ACC112 (cell line): Measurements from ENCODE around the gene CLN6.

Experiments used
- H2AFZ ChIP-seq: fragments of 200-600 bp; sonication (generic); one replicate; pipeline ENCODE4 v1.6.0; 2017; ENCODE audit warnings: antibody characterized with exemption, low read length; ENCODE audit not compliant: unreplicated experiment
- H3K27ac ChIP-seq: fragments of 200-600 bp; sonication (generic); 2 replicates; pipeline ENCODE4 v1.5.1; 2014; ENCODE audit warnings: low read depth, mild to moderate bottlenecking, antibody characterized with exemption, low read length, moderate library complexity
- H3K27me3 ChIP-seq: fragments of 200-600 bp; sonication (generic); 2 replicates; pipeline ENCODE4 v1.6.1; 2014; ENCODE audit warnings: mild to moderate bottlenecking, antibody characterized with exemption, low read length, moderate library complexity, mixed read lengths; ENCODE audit not compliant: insufficient read depth
- H3K36me3 ChIP-seq: fragments of 200-600 bp; sonication (generic); 2 replicates; pipeline ENCODE4 v1.6.1; 2016; ENCODE audit warnings: mild to moderate bottlenecking, antibody characterized with exemption, low read length, moderate library complexity, mixed read lengths; ENCODE audit not compliant: insufficient read depth
- H3K4me1 ChIP-seq: fragments of 200-600 bp; sonication (generic); one replicate; pipeline ENCODE4 v1.6.1; 2016; ENCODE audit warnings: low read length, mixed read lengths; ENCODE audit not compliant: insufficient read depth, unreplicated experiment, control insufficient read depth
- H3K4me3 ChIP-seq: fragments of 200-600 bp; sonication (generic); 2 replicates; pipeline ENCODE4 v1.5.1; 2014; ENCODE audit warnings: mild to moderate bottlenecking, low read depth, low read length
- H3K79me2 ChIP-seq: fragments of 200-600 bp; sonication (generic); one replicate; pipeline ENCODE4 v1.6.0; 2016; ENCODE audit warnings: low read length; ENCODE audit not compliant: control insufficient read depth, unreplicated experiment, insufficient read depth

CLN6 gene

DNA sequence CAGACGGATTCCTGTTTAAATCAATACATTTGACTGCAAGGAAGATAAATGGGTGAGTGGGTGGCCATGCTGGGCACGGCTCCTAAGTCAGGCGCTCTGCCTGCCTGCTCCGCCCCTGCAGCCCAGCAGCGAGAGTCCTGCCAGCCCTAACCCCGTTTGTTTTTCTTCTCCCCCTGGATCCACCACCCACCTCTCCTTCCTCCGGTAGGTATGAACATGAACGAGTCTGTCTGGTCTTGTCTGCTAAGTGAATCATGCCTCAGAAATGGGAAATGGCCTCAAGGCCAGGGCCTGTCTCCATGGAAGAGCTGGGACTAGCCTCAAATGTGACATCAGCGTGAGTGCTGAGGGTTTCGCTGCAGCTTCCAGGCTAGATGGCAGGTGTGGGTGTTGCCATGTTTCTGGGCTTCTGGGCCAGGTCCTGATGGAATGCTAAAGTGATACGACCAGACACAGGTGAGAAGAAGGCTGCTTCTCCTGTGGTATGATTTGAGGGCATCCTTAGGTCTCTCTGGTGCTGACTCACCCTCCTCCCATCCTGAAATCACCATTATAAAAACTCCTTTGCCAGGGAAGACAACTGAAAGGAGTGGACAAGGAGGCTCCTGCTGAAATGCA is 42.4 kb upstream of the CLN6 start:
- peaks cover 6% of the 10 kb centered on the region for H3K79me2 ChIP-seq
- peak overlapping the region; percentile 86 for H2AFZ ChIP-seq
- no peaks in the 10 kb centered on the region for H3K36me3 ChIP-seq
- H3K4me1 ChIP-seq: peaks cover 43% of the 10 kb centered on the region
- H3K27me3 ChIP-seq: no peaks in the 10 kb centered on the region
- peak overlapping the region; percentile 98 for H3K27ac ChIP-seq
- peak overlapping the region; percentile 52 for H3K4me3 ChIP-seq

DNA sequence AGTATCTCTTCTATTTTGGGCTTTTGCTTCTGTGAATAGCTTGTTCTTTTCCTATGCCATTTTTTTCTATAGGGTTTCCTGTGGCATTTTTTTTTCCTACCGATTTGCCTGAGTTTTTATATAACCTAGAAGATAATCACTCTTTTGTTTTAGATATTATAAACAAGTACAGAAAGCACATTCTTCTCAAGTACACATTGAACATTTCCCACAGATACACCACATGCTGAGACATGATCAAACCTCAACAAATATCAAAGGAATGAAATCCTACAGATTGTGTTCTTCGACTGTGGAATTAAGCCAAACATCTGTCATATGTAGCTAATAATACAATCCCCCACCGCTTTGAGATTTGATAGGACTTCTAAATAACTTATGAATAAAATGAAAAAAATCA is 38.9 kb upstream of the CLN6 start:
- Histone ChIP-seq H3K4me3 (no peak overlapping the region), H3K27ac (no peak overlapping the region), H2AFZ (no peak overlapping the region), H3K79me2 (no peaks in the 10 kb centered on the region), H3K36me3 (no peaks in the 10 kb centered on the region), H3K4me1 (peaks cover 27% of the 10 kb centered on the region), H3K27me3 (no peaks in the 10 kb centered on the region)

DNA sequence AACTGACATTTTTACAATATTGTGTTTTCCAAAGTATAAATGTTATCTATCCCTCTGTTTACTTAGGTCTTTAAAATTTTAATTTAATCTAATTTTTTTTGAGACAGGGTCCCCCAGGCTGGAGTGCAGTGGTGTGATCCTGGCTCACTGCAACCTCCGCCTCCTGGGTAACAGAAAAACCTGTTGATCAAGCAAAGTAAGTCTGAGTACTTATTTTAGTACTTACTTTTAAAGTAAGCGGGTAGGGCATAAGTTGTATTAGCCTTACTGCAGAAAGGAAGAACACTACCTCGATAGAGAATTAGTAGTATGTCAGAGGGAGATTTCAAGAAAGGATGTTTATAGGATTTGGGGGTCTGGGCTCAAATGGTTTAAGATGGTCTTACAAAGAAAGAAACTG is 36.1 kb upstream of the CLN6 start:
- no peaks in the 10 kb centered on the region for H3K4me1 ChIP-seq
- H3K4me3 ChIP-seq: no peak overlapping the region
- H3K79me2 ChIP-seq: no peaks in the 10 kb centered on the region

DNA sequence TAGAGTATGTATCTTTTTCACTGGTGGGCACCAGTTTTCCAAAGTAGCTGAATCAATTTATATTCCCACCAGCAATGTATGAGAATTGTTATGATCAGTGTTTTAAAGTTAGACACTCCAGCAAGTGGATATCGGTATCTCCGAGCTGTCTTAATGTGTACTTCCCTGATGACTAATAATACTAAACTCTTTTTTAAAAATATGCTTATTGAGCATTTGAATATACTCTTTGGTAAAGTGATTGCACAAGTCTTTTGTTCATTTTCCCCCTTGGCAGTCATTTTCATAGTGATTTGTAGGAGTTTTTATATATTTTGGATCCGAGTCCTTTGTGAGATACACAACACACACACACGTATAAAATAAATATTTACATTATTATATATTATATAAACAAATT is 35.6 kb upstream of the CLN6 start:
- Histone ChIP-seq H3K79me2 (no peaks in the 10 kb centered on the region), H3K27ac (no peak overlapping the region), H3K36me3 (no peaks in the 10 kb centered on the region), H3K4me1 (no peaks in the 10 kb centered on the region), H3K4me3 (no peak overlapping the region), H2AFZ (no peak overlapping the region), H3K27me3 (no peaks in the 10 kb centered on the region)

More for the DNA sequence above, 36.1 kb upstream of the CLN6 start:
- H2AFZ ChIP-seq: no peak overlapping the region
- no peaks in the 10 kb centered on the region for H3K27me3 ChIP-seq
- no peak overlapping the region for H3K27ac ChIP-seq
- H3K36me3 ChIP-seq: no peaks in the 10 kb centered on the region

DNA sequence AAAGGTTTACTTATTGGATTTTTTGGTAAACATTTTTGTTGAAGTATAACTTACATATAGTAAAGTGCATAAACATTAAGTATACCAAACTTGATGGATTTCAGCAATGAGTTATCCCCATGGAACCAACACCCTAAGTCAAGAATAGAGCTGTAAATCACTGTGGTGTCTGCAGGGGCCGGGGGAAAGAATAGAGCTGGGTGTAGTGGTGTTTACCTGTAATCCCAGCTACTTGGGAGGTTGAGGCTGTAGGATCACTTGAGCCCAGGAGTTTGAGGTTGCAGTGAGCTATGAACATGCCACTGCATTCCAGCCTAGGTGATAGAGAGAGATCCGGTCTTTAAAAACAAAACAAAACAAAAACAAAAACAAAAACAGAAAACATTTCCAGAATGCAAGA is 34.8 kb upstream of the CLN6 start:
- Histone ChIP-seq H3K36me3 (no peaks in the 10 kb centered on the region), H3K4me1 (peaks cover 1% of the 10 kb centered on the region), H2AFZ (no peak overlapping the region), H3K27ac (no peak overlapping the region), H3K79me2 (no peaks in the 10 kb centered on the region), H3K4me3 (no peak overlapping the region), H3K27me3 (no peaks in the 10 kb centered on the region)

DNA sequence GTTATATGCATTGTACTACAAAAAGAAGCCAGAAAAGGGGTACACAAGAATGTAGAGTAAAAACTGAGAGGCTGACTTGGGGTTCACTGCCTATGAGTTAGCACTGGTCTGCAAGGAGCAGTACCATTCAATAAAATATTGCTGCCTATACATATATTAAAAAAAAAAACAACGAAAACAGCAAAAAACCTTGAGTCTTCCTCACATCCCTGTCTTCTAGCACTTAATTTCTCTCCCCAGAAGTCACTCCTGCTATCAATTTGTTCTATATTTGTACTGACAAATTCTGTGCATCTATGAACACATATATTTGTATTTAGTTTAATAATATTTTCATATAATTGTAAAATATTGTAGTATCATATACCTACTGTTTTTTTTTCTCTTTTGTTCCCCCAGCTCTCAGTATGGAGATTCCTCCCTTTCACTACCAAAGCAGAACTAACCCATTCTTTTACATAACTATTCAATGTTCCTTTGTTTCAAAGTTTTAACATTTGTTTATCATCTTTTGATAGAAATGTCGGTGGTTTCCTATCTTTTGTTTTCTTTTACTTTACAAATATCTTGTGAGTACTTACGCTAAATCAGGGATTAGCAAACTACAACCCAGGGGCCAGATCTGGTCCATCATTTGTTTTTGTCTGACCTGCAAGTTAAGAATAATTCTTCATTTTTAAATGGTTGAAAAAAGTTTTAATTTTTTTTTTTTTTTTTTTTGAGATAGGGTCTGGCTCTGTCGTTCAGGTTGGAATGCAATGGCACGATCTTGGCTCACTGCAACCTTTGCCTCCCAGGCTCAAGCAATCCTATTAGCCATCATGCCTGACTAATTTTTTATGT is 33.2 kb upstream of the CLN6 start:
- Histone ChIP-seq H3K4me3 (no peak overlapping the region), H3K27me3 (no peaks in the 10 kb centered on the region), H2AFZ (no peak overlapping the region), H3K27ac (no peak overlapping the region), H3K79me2 (no peaks in the 10 kb centered on the region), H3K36me3 (no peaks in the 10 kb centered on the region), H3K4me1 (peaks cover 8% of the 10 kb centered on the region)

DNA sequence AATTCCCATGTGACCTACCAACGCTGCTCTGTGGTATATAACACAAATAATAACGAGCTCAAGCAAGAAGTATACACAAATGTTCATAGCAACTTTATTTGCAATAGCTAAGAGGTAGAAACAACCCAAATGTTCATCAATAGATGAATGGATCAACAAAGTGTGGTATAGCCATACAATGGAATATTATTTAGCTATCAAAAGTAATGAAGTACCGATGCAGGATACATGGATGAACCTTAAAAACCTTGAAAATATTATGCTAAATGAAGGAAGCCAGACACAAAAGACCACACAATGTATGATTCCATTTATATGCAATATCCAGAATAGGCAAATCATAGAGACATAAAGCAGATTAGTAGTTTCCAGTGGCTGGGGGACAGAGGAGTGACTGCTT is 32.5 kb upstream of the CLN6 start:
- H3K79me2 ChIP-seq: no peaks in the 10 kb centered on the region
- no peak overlapping the region for H3K27ac ChIP-seq
- H3K4me1 ChIP-seq: peaks cover 12% of the 10 kb centered on the region
- H3K4me3 ChIP-seq: no peak overlapping the region
- H2AFZ ChIP-seq: no peak overlapping the region
- no peaks in the 10 kb centered on the region for H3K36me3 ChIP-seq
- H3K27me3 ChIP-seq: no peaks in the 10 kb centered on the region

DNA sequence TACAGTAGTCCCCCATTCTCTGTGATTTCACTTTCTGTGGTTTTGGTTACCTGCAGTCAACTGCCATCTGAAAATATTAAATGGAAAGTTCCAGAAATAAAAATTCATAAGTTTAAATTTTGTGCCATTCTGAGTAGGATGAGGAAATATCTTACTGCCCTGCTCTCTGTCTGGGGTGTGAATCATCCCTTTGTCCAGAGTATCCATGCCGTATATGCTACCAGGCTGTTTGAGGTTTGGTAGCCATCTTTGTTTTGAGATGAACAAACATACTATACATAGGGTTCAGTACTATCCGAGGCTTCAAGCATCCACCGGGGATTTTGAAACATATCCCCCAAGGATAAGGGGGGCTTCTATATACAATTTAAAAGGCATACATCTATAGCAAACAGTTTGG is 31.7 kb upstream of the CLN6 start:
- peaks cover 12% of the 10 kb centered on the region for H3K4me1 ChIP-seq
- H3K27ac ChIP-seq: no peak overlapping the region
- H3K4me3 ChIP-seq: no peak overlapping the region
- H3K79me2 ChIP-seq: no peaks in the 10 kb centered on the region
- H2AFZ ChIP-seq: no peak overlapping the region
- H3K27me3 ChIP-seq: no peaks in the 10 kb centered on the region
- no peaks in the 10 kb centered on the region for H3K36me3 ChIP-seq

DNA sequence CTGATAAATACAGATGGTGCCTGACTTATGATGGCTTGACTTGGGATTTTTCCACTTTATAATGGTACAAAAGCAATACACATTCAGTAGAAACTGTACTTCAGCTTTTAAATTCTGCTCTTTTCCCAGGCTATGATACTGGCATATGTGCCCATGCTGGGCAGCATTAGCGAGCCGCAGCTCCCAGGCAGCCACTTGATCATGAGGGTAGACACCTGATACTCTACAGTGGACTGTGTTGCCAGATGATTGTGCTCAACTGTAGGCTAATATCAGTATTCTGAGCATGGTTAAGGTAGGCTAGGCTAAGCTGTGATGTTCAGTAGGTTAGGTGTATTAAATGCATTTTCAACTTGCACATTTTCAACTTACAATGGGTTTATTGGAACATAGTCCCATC is 30.4 kb upstream of the CLN6 start:
- no peak overlapping the region for H3K4me3 ChIP-seq

DNA sequence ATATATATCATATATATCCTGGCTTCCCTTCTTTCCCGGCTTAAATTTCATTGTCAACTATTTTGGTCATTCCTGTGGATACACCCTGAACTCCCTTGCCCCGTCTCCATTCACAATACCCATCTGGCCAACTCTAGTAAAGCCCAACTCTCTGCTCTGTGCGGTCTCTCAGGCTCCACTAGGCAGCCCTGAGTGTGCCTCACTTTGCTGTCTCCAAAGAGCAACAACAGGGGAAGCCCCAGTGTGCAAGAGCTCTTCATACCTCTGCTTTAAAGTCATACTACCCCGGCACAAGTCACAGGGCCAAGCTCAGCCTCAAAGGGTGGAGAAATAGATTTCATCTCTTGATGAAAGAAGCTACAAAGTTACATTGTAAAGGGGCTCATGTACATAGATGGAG is 29.2 kb upstream of the CLN6 start:
- peak overlapping the region; percentile 43 for H2AFZ ChIP-seq
- no peak overlapping the region for H3K4me3 ChIP-seq
- no peak overlapping the region for H3K27ac ChIP-seq
- no peaks in the 10 kb centered on the region for H3K79me2 ChIP-seq
- no peaks in the 10 kb centered on the region for H3K27me3 ChIP-seq
- peaks cover 23% of the 10 kb centered on the region for H3K4me1 ChIP-seq
- H3K36me3 ChIP-seq: no peaks in the 10 kb centered on the region

More for the DNA sequence above, 30.4 kb upstream of the CLN6 start:
- peaks cover 22% of the 10 kb centered on the region for H3K4me1 ChIP-seq
- no peaks in the 10 kb centered on the region for H3K79me2 ChIP-seq
- H3K36me3 ChIP-seq: no peaks in the 10 kb centered on the region
- H3K27me3 ChIP-seq: no peaks in the 10 kb centered on the region
- no peak overlapping the region for H2AFZ ChIP-seq
- H3K27ac ChIP-seq: no peak overlapping the region
